ENCODE data around the gene SBF2.
A peak's percentile ranks its signal among the peaks of the same experiment; 100 is the strongest.

SBF2 gene

DNA sequence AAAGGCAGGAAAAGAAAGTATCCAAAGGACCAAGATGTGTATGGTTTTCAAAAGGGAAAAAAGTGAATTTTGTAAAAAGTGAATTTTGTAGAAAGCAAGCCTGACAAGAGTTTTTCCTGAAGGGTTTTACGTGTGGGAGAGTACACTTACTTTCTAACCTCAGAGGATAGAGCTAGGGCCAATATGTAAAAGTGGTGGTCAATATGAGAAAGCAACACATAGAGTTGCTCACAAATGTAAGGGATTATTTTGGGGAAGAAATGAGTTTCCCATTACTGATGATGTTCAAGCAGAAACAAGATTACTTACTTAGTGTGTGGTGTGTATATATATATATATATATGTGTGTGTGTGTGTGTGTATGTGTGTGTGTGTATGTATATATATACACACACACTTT lies 467.6 kb downstream of the SBF2 start:
- WGBS, 2 experiments (ENCODE audit: insufficient coverage in 2 of 2), result 83 to 89% methylated on average over 1 of the region's 1 CpG
- Histone ChIP-seq H3K27ac (ENCODE audit: low read depth, low read length, severe bottlenecking) (no peak overlapping the region), H3K4me3 (ENCODE audit: extremely low read depth, insufficient read depth, low read length, poor library complexity, severe bottlenecking) (no peak overlapping the region), H3K9me3 (ENCODE audit: control insufficient read depth, low read length) (no peaks in the 10 kb centered on the region), H3K4me1 (ENCODE audit: control insufficient read depth, insufficient read depth, low read length, poor library complexity, severe bottlenecking) (peaks cover 17% of the 10 kb centered on the region), H3K36me3 (ENCODE audit: control insufficient read depth, insufficient read depth, low read length) (no peaks in the 10 kb centered on the region)

DNA sequence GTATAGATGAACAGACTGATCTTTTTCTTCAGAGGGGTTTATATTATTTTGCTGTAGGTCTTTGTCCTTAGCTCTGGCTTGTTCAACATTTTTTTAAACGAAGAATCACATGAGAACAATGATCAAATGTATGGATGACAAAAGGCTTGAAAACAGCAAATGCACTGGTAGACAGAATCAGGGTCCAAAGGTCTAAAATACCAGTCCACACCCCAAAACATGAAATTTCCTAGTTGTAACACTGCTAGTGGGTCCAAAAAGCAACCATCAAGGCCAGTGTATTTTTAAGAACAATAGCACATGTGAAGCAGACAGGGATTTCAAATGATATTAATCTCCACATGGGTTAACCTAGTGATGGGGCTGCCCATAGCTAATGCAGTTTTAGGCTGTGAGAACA lies 468.1 kb downstream of the SBF2 start:
- Histone ChIP-seq H3K4me3 (ENCODE audit: extremely low read depth, insufficient read depth, low read length, poor library complexity, severe bottlenecking) (no peak overlapping the region), H3K4me1 (ENCODE audit: control insufficient read depth, insufficient read depth, low read length, poor library complexity, severe bottlenecking) (peaks cover 22% of the 10 kb centered on the region), H3K27ac (ENCODE audit: low read depth, low read length, severe bottlenecking) (no peak overlapping the region), H3K9me3 (ENCODE audit: control insufficient read depth, low read length) (no peaks in the 10 kb centered on the region), H3K36me3 (ENCODE audit: control insufficient read depth, insufficient read depth, low read length) (no peaks in the 10 kb centered on the region)
- 80 to 100% methylated on average over 1 of the region's 1 CpG for WGBS, 2 experiments (ENCODE audit: insufficient coverage in 2 of 2)

- Histone ChIP-seq H3K27ac (ENCODE audit: low read depth, low read length, severe bottlenecking) (no peak overlapping the region), H3K36me3 (ENCODE audit: control insufficient read depth, insufficient read depth, low read length) (no peaks in the 10 kb centered on the region), H3K4me1 (ENCODE audit: control insufficient read depth, insufficient read depth, low read length, poor library complexity, severe bottlenecking) (peaks cover 22% of the 10 kb centered on the region), H3K4me3 (ENCODE audit: extremely low read depth, insufficient read depth, low read length, poor library complexity, severe bottlenecking) (no peak overlapping the region), H3K9me3 (ENCODE audit: control insufficient read depth, low read length) (no peaks in the 10 kb centered on the region)
- 87 to 88% methylated on average over 3 to 4 of the region's 4 CpGs for WGBS, 2 experiments (ENCODE audit: insufficient coverage in 2 of 2)
Observed at GRCh38 chr11:9825315-9825714, 468.7 kb downstream of the SBF2 start.

- peaks cover 22% of the 10 kb centered on the region for H3K4me1 ChIP-seq (ENCODE audit: control insufficient read depth, insufficient read depth, low read length, poor library complexity, severe bottlenecking)
- H3K4me3 ChIP-seq (ENCODE audit: extremely low read depth, insufficient read depth, low read length, poor library complexity, severe bottlenecking), result no peak overlapping the region
- 93 to 100% methylated on average over 2 of the region's 5 CpGs for WGBS, 2 experiments (ENCODE audit: insufficient coverage in 2 of 2)
- H3K27ac ChIP-seq (ENCODE audit: low read depth, low read length, severe bottlenecking), result peak overlapping the region; percentile 20
- H3K9me3 ChIP-seq (ENCODE audit: control insufficient read depth, low read length), result no peaks in the 10 kb centered on the region
- no peaks in the 10 kb centered on the region for H3K36me3 ChIP-seq (ENCODE audit: control insufficient read depth, insufficient read depth, low read length)
Observed at GRCh38 chr11:9823887-9824385, 470.1 kb downstream of the SBF2 start.

GRCh38 chr11:9823439-9823838 lies 470.6 kb downstream of the SBF2 start:
- Histone ChIP-seq H3K4me3 (ENCODE audit: extremely low read depth, insufficient read depth, low read length, poor library complexity, severe bottlenecking) (no peak overlapping the region), H3K4me1 (ENCODE audit: control insufficient read depth, insufficient read depth, low read length, poor library complexity, severe bottlenecking) (peaks cover 22% of the 10 kb centered on the region), H3K27ac (ENCODE audit: low read depth, low read length, severe bottlenecking) (peak overlapping the region; percentile 20), H3K36me3 (ENCODE audit: control insufficient read depth, insufficient read depth, low read length) (no peaks in the 10 kb centered on the region), H3K9me3 (ENCODE audit: control insufficient read depth, low read length) (no peaks in the 10 kb centered on the region)
- 93% methylated on average over 2 of the region's 2 CpGs for WGBS, 2 experiments (ENCODE audit: insufficient coverage in 2 of 2)

DNA sequence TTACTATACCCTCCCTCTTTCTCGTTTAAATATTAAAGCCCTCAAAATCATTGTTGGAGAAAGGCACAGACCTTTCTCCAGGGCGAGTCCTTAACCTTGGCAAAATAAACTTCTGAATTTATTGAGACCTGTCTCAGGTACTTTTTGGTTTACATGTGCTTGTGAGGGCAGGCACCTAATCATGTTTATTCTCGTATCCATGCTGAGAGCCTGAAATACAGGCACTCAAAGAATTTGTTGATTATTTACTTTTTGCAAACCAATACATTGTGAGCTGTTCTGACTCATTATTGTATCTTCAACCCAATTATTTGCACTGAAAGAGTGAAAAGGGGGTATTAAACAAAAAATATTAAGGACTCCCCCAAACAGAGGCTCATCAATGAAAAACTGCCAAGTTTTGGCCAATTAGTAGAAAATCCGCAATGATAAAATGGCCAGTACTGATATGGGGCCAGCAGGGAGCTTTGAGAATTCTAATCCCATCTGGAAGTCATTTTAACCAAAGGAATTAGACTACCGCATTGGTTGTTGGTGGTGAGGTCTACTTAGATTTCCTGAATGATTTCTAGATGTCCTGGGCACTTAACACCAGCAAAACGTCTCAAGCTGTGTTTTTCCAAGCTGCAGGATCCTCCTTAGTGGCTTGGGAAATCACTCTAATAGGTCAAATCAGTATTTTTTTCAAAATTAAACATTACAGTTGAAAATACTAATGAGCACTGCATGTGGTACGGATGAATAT lies 472.8 kb downstream of the SBF2 start:
- Histone ChIP-seq H3K4me1 (ENCODE audit: control insufficient read depth, insufficient read depth, low read length, poor library complexity, severe bottlenecking) (peaks cover 25% of the 10 kb centered on the region), H3K9me3 (ENCODE audit: control insufficient read depth, low read length) (no peaks in the 10 kb centered on the region), H3K36me3 (ENCODE audit: control insufficient read depth, insufficient read depth, low read length) (no peaks in the 10 kb centered on the region), H3K4me3 (ENCODE audit: extremely low read depth, insufficient read depth, low read length, poor library complexity, severe bottlenecking) (no peak overlapping the region), H3K27ac (ENCODE audit: low read depth, low read length, severe bottlenecking) (no peak overlapping the region)
- 75 to 100% methylated on average over 1 to 5 of the region's 7 CpGs for WGBS, 2 experiments (ENCODE audit: insufficient coverage in 2 of 2)

- 80 to 100% methylated on average over 1 of the region's 1 CpG for WGBS, 2 experiments (ENCODE audit: insufficient coverage in 2 of 2)
- H3K4me3 ChIP-seq (ENCODE audit: extremely low read depth, insufficient read depth, low read length, poor library complexity, severe bottlenecking), result no peak overlapping the region
- H3K27ac ChIP-seq (ENCODE audit: low read depth, low read length, severe bottlenecking), result no peak overlapping the region
- H3K36me3 ChIP-seq (ENCODE audit: control insufficient read depth, insufficient read depth, low read length), result no peaks in the 10 kb centered on the region
- peaks cover 27% of the 10 kb centered on the region for H3K4me1 ChIP-seq (ENCODE audit: control insufficient read depth, insufficient read depth, low read length, poor library complexity, severe bottlenecking)
- H3K9me3 ChIP-seq (ENCODE audit: control insufficient read depth, low read length), result no peaks in the 10 kb centered on the region
Observed at GRCh38 chr11:9820260-9820659, 473.8 kb downstream of the SBF2 start.

DNA sequence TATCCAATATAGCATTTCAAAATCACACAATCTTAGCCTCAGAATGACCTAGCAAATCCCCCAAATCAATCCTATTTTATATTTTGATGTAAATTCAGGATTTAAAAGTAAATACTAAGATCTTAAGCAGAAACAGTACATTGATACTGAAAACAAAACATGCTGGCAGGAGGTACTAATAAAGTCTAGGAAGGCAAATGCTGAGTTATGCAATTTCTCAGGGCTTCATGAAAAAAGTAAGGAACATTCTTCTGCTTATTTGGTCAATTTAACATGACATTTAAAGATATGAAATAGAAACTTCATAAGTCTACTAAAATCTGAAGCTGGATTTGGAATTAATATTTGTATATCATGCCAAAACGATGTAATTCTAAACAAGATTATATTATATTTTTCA lies 476.8 kb downstream of the SBF2 start:
- H3K27ac ChIP-seq (ENCODE audit: low read depth, low read length, severe bottlenecking), result no peak overlapping the region
- peaks cover 12% of the 10 kb centered on the region for H3K4me1 ChIP-seq (ENCODE audit: control insufficient read depth, insufficient read depth, low read length, poor library complexity, severe bottlenecking)
- WGBS, 2 experiments (ENCODE audit: insufficient coverage in 2 of 2), result no CpG with 5 or more reads among the region's 1 CpG
- H3K36me3 ChIP-seq (ENCODE audit: control insufficient read depth, insufficient read depth, low read length), result peaks cover 3% of the 10 kb centered on the region
- no peaks in the 10 kb centered on the region for H3K9me3 ChIP-seq (ENCODE audit: control insufficient read depth, low read length)
- no peak overlapping the region for H3K4me3 ChIP-seq (ENCODE audit: extremely low read depth, insufficient read depth, low read length, poor library complexity, severe bottlenecking)

DNA sequence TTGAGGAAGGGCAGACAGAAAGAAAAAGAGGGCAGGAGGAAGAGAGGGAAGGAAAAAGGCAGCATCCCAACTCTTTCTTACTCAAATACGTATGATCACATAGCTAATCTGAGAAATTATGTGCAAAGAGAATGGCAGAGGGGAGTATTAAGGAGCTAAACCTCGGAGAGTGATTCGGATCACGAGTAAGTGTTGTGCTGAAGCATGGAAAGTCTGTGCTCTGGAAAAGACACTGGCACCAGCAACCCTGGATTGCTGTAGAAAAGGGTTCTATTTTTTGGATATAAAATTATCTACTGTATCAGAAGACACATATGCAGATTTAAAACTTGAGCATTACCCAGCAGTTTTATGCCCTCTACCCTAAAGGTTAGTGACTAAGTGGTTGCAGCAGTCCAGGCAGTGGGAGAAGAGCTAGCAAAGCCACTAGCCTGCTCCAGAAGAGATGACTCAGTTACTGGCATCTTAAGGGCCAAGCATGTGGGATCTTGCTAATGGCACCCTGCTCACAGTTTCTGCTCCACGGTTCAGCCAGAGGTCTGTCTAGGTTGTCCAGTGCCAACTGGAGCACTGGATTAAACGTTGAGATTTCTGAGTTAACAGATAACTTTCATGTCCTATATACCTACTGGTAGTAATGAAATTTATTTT lies 478.4 kb downstream of the SBF2 start:
- H3K27ac ChIP-seq (ENCODE audit: low read depth, low read length, severe bottlenecking), result no peak overlapping the region
- peaks cover 5% of the 10 kb centered on the region for H3K4me1 ChIP-seq (ENCODE audit: control insufficient read depth, insufficient read depth, low read length, poor library complexity, severe bottlenecking)
- H3K9me3 ChIP-seq (ENCODE audit: control insufficient read depth, low read length), result no peaks in the 10 kb centered on the region
- peaks cover 17% of the 10 kb centered on the region for H3K36me3 ChIP-seq (ENCODE audit: control insufficient read depth, insufficient read depth, low read length)
- 86 to 100% methylated on average over 1 to 4 of the region's 6 CpGs for WGBS, 2 experiments (ENCODE audit: insufficient coverage in 2 of 2)
- H3K4me3 ChIP-seq (ENCODE audit: extremely low read depth, insufficient read depth, low read length, poor library complexity, severe bottlenecking), result no peak overlapping the region

DNA sequence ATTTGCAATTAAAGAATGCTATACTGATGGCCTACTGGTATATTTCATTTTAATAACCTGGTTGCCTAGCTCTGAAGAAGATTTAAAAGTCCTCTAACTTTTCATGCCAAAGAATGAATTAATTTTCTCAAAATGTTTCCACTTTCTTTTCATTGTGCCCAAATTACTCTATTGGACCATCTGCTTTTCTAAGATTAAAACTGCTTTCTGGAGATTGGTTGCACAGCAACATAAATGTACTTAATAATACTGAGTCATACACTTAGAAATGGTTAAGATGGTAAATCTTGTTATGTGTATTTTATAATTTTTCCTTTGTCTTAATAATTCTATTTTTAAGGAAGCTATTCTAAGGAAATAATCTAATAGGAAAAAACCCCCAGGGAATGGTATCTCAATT lies 479.9 kb downstream of the SBF2 start:
- H3K9me3 ChIP-seq (ENCODE audit: control insufficient read depth, low read length), result no peaks in the 10 kb centered on the region
- no peak overlapping the region for H3K4me3 ChIP-seq (ENCODE audit: extremely low read depth, insufficient read depth, low read length, poor library complexity, severe bottlenecking)
- H3K36me3 ChIP-seq (ENCODE audit: control insufficient read depth, insufficient read depth, low read length), result peaks cover 17% of the 10 kb centered on the region
- H3K27ac ChIP-seq (ENCODE audit: low read depth, low read length, severe bottlenecking), result no peak overlapping the region
- peaks cover 5% of the 10 kb centered on the region for H3K4me1 ChIP-seq (ENCODE audit: control insufficient read depth, insufficient read depth, low read length, poor library complexity, severe bottlenecking)

DNA sequence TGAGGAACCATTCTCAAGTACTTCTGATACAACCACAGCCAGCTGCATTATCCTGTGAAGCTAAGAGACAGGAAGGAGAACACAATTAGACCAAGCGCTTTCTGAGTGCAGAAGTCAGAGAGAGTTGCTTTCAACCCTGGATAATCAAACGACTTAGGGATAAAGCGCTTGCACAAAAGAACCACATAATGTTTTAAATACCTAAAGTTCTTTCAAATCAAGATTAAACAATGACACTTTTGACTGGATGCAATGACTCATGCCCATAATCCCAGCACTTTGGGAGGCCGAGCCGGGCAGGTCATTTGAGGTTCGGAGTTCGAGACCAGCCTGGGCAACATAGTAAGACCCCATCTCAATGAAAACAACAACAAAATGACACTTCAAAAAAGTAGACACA lies 485.1 kb downstream of the SBF2 start:
- H3K36me3 ChIP-seq (ENCODE audit: control insufficient read depth, insufficient read depth, low read length), result peaks cover 44% of the 10 kb centered on the region
- no peak overlapping the region for H3K4me3 ChIP-seq (ENCODE audit: extremely low read depth, insufficient read depth, low read length, poor library complexity, severe bottlenecking)
- H3K4me1 ChIP-seq (ENCODE audit: control insufficient read depth, insufficient read depth, low read length, poor library complexity, severe bottlenecking), result peaks cover 6% of the 10 kb centered on the region
- WGBS, 2 experiments (ENCODE audit: insufficient coverage in 2 of 2), result 93 to 95% methylated on average over 4 to 5 of the region's 7 CpGs
- no peak overlapping the region for H3K27ac ChIP-seq (ENCODE audit: low read depth, low read length, severe bottlenecking)
- H3K9me3 ChIP-seq (ENCODE audit: control insufficient read depth, low read length), result no peaks in the 10 kb centered on the region

Measured in mesodermal cell (in vitro differentiated cells).